TTC549 (cell line): Measurements from ENCODE around the gene TAC3.
"Not testable (repeated sequence)": the region's sequence is repeated elsewhere in the genome, so short reads cannot be mapped to it uniquely, and the experiment has no call there.

Experiments
- FAIRE-seq: peaks from 2 replicates; lab custom pipeline; 2012; peaks lifted over from hg19 to GRCh38; lab: Jason Lieb, UNC

The TAC3 gene

DNA sequence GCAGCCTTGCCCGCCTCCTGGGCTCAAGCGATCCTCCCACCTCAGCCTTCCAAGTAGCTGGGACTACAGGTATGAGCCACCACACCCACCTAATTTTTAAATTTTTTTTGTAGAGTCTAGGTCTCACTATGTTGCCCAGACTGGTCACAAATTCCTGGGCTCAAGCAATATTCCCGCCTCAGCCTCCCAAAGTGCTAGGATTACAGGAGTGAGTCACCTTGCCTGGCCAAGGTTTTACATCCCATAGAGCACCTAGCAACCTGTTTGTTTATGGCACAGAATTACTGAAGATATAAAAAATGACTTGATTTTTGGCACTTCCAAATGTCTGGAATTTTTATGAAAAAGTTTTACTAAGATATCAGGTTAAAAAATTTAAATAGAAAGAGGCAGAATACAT lies 17.1 kb upstream of the TAC3 start:
- FAIRE-seq: no peak

DNA sequence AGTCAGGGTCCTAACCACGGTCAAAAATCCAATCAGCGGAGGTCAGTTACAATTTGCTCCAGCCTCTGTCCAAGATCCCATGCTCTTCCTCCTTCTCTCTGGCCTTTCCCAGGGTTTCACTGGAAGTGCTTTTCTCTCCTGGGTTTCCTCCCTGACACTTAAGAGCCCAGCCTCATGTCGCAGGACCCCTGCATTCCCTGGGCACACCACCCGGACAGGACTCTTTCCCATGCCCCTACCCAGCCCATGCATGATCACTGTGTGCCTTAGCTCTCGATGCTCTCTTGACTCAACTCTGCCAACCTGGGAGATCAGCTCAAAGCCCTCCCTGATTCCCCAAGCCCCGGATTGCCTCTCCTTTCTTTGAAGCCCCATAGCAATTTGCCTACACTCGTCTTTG lies 15.5 kb upstream of the TAC3 start:
- FAIRE-seq: no peak

DNA sequence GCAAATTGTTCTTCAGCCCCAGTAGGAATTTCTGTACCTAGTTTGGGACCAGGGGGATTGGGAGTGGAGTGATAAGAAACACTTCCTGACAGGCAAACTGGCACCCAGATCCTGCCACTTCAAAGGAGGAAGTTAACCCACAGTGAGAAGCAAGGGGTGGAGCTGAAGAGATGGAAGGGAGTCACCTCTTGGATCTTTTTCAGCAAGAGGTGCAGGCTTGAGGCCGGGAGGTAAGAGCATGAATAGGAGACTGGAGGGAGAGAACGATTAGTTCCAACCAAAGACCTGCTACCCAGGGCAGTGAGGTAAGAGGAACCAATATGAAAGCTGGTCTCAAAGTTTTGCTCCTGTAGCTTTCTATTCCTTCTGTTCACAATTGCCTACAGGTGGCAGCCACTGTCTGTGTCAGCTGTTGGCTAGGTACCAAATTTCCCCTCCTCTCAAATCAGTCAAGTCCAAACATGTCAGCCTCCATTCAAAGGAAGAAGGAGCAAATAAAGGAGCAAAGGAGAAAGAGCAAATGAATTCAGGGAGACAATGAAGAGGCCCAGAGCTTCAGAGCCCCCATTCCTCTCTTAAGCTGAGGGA lies 14.9 kb upstream of the TAC3 start:
- FAIRE-seq: no peak

- no peak for FAIRE-seq
These were observed 13.1 kb upstream of the TAC3 start for GRCh38 chr12:57029457-57029856.

- FAIRE-seq: no peak
These were observed 11.4 kb upstream of the TAC3 start for GRCh38 chr12:57027805-57028153.

- no peak for FAIRE-seq
These were observed 10.9 kb upstream of the TAC3 start for GRCh38 chr12:57027011-57027804.

DNA sequence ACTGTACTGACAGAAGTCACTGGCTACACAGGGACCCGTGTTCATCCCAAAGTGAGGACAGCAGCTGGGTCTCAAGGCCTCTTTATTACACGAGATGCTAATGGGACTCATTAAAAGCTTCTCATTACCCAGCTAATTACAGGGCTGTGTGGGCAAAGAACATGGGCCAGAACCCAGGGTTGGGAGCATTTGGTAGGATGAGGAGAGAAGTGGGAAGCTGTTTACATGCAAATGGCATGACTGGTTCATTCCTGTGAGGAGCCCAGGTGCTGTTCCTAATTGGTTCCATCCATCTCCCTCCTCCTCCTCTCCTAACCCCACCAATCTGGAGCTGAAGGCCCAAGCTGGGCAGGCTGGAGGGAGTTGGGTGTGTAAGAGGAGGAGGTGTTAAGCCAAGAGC lies 8.9 kb upstream of the TAC3 start:
- FAIRE-seq: no peak

DNA sequence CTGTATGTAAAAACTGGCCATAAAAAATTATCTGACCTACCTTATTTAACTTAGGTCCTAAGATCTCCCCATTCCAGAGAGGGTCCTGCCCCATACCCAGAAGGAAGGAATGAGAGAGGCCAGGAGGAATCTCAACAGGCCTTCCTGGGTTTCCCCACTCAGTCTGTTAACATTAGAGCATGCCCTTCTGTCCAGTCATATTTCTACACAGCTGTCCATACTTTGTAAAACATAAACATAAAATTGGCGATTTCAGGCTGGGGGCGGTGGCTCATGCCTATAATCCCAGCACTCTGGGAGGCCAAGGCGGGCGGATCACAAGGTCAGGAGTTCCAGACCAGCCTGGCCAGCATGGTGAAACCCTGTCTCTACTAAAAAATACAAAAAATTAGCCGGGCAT lies 6.0 kb upstream of the TAC3 start:
- not testable (repeated sequence) for FAIRE-seq

- no peak for FAIRE-seq
These were observed 3.8 kb upstream of the TAC3 start for GRCh38 chr12:57019983-57020719.

- no peak for FAIRE-seq
These were observed 2.6 kb upstream of the TAC3 start for GRCh38 chr12:57018906-57019305.

DNA sequence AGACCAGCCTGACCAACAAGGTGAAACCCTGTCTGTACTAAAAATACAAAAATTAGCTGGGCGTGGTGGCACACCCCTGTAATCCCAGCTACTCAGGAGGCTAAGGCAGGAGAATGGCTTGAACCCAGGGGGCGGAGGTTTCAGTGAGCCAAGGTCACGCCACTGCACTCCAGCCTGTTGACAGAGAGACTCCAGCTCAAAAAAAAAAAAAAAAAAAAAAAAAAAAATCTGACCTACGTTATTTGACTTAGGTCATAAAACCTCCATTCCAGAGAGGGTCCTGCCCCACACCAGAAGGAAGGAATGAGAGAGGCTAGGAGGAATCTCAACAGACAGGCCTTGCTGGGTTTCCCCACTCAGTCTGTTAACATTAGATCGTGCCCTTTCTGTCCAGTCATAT lies 2.0 kb upstream of the TAC3 start:
- not testable (repeated sequence) for FAIRE-seq

GRCh38 chr12:57012600-57013465 lies 3.5 kb downstream of the TAC3 start:
- no peak for FAIRE-seq

- FAIRE-seq: no peak
These were observed 4.6 kb downstream of the TAC3 start for GRCh38 chr12:57011438-57012424.

- FAIRE-seq: no peak
These were observed 5.6 kb downstream of the TAC3 start for GRCh38 chr12:57010627-57011247.

DNA sequence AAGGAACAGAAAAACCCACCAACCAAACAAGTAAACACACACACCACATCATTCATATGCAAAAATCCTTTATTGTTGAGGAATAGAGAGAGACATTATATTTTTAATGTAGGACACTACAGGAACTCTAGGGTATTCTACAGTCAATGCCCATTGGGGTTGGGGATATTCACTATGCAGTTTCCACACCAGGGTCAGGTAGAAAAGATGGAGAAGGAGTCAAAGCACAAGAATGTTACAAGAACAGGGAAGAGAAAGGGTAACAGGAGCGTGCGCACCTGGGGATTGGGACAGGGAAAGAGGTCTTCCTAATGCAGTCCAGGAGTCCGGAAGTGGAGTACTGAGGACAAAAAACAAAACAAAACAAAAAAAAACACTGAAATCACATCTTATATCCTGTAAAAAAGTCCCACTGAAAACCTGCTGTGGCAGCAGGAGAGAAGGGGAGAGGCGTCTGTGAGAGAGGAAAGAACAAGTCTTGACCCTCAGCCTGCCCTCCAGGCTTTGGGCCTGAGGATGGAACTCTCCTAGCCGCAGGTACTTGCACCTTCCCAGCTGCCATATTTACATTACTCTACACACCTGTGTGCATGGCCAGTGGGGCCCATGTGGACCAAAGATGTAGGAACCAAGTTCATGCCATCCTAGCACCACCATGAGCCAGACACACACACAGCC lies 6.2 kb downstream of the TAC3 start:
- no peak for FAIRE-seq

DNA sequence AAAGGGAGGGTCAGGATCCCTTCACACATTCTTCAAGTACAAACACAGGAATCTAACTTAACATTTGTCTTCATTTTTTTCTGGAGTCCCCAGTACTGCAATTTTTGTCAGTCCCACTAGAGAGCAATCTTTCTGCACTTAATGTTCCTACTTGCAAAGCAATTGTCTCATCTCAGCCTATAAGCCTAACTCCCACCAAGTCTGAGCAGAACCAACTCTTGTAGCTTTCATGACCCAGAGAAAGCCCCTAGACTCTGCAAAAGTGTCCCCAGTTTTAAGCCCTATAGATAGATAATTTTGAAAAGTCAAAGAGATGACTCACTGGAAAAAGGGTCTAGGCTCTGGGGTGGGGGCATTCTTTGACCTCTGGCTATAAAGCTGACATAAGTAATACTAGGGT lies 8.2 kb downstream of the TAC3 start:
- FAIRE-seq: peak; percentile 67

DNA sequence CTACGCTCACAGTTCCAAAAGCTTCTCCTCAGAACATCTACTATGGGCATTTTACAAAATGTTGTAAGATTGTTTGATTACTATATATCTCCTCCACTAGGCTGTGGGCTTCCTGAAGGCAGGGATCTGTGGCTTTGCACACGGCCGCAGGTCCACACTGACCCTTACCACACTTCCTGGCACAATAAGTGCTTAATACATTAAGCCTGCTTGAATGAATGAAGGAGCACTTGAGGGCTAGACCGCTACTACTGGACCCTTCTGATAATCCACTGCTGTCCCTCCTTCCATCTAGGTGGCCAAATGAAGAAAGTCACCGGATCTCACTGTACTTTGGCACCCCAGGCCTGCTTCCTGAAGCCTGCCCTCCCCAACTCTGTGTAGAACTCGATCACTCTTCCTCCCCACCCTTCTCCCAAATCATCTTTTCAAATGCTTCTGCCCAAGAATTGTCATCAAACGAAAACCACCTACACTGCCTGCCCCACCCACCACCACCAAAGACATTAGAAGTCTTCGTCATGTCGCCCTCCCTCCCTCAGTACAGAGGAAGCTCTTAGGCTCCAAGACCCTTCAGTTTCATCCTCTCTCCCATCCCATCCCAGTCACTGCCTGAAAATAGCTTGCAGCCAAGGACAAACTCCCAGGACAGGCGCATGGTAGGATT lies 9.4 kb downstream of the TAC3 start:
- FAIRE-seq: no peak

DNA sequence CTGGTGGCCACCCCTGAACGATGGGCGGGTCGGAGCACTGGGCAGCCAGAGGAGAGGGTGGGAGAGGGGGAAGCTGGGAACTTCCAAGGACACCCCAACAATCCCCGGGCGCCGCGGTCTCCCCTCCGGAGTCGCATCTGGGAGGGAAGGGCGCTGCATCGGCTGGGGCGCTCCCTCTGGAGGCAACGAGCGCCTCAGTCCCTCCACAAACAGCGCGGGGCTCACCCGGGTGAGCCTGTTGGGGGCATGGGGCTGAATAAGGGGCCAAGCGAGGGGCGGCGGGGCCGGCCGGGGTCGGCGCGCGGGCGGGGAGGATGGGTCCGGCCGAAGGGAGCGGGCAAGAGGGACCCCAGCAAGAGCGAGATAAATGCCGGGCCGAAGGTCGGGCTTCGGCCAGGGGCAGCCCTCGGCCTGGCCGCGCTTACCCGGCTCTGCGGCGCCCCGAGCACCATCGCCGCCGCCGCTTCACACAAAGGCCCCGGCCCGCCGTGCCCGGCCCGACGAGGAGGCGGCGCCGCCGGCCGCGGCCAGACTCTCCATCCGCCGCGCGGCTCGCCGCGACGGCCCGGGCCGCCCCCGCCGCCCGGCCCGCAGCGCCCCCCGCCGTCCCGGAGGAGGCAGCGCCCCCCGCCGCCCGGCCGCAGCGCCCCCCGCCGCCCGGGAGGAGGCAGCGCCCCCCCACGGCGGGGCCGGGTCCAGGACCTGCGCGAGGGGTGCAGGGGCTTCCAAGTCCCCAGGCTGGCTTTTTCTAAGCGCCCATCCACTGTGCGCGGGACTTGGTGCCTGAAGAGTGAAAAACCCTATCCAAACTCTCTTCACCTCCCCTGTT lies 10.1 kb downstream of the TAC3 start, which contains the start of gene ZBTB39:
Gene ZBTB39, minus strand, starts transcription at position 567 of the 829 bp plus-strand sequence. CDS start 1,629 bp downstream, outside the sequence.
- no peak for FAIRE-seq

DNA sequence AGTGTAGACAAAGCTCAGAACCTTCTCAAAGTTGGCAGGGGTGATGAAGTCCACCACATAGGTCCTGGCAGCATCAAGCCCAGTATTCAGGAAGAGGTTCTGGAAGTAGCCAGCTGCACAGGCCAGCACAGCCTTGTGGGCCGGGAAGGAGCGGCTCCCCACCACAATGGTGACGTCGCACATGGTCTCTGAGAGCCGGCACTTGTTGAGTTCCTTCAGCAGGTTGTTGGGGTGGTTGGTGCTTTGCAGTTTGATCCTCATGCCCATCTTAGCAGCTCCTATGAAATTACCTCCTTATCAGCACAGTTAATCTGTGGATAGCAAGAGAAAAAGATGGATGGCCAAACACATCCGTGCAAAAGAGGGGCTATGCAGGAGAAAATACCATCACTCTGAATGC lies 11.7 kb downstream of the TAC3 start:
- no peak for FAIRE-seq
